Spleen (tissue), 7 donors: ENCODE results near the gene SMIM21.

Source experiments
- POLR2AphosphoS5 ChIP-seq, 3 donors: sonication (generic); formaldehyde crosslinking; IDR thresholded peaks; one replicate each; pipeline ENCODE4 v1.5.1; 2017; ENCODE audit warnings: antibody characterized with exemption in 3 of 3
- TF ChIP-seq, protein P1 (sequence below), 11 experiments: fragments of 200-600 bp in 7 of 11; fragments of 450-650 bp in 4 of 11; sonication (generic) in 4 of 11; IDR thresholded peaks in 8 of 11; conservative IDR thresholded peaks in 3 of 11; 1 replicate in 7 of 11; 2 replicates in 4 of 11; pipeline versions ENCODE4 v1.4.0 to v1.8.0; 2016 to 2021; ENCODE audit warnings: antibody characterized with exemption in 11 of 11, inconsistent platforms in 4 of 11, mild to moderate bottlenecking in 1 of 11
- donor health status: DM: no; HTN: no; CAD: no; lungs with moderate emphysema.
- donor health status: DM: no; HTN: no; CAD: no.
- donor health status: DM: no; HTN: no; CAD: no.

DNA sequence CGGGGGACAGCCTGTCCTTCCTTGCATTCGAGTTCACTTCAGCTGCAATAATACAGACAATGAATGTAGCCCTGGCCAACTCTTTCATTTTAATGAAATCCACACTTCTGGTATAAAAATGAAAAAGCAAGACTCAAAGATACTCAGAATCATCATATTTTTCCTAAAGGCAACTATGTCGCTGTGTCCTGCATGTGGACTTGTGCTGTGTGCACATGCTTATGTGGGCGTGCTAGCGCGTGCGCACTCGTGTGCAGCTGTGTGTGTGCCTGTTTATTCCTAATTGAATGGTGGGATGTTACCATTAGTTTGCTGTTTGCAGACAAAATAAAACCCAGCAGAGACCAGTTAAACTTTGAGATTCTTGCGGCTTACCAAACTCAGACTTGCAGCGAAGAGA is 49.6 kb downstream of the SMIM21 start:
- TF ChIP-seq, protein P1, sequence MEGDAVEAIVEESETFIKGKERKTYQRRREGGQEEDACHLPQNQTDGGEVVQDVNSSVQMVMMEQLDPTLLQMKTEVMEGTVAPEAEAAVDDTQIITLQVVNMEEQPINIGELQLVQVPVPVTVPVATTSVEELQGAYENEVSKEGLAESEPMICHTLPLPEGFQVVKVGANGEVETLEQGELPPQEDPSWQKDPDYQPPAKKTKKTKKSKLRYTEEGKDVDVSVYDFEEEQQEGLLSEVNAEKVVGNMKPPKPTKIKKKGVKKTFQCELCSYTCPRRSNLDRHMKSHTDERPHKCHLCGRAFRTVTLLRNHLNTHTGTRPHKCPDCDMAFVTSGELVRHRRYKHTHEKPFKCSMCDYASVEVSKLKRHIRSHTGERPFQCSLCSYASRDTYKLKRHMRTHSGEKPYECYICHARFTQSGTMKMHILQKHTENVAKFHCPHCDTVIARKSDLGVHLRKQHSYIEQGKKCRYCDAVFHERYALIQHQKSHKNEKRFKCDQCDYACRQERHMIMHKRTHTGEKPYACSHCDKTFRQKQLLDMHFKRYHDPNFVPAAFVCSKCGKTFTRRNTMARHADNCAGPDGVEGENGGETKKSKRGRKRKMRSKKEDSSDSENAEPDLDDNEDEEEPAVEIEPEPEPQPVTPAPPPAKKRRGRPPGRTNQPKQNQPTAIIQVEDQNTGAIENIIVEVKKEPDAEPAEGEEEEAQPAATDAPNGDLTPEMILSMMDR (IDR thresholded peaks at IDR 0.05 in 8 of 11, conservative IDR thresholded peaks at IDR 0.05 in 3 of 11): no peak
- no peak for TF ChIP-seq POLR2AphosphoS5 (IDR thresholded peaks at IDR 0.05)
